Frontal cortex (tissue), 4 donors: Measurements from ENCODE around the gene CBLN4. TPM values are rescaled to one million over a fixed set of nuclear protein-coding genes. Genes with fewer than 3 reads are reported as not detected.

Experiments used
- DNase-seq, 2 donors: peaks; one replicate each; pipeline ENCODE4 v3.0.0; 2012; ENCODE audit warnings: low spot score in 2 of 2
- FAIRE-seq: peaks from 2 replicates; lab custom pipeline; 2012; peaks lifted over from hg19 to GRCh38; lab: Jason Lieb, UNC
- total RNA-seq: library from RNA; depleted of rRNA; stranded (reverse); fragments of >200 nt; gene quantifications from one replicate; pipeline ENCODE4 v1.2.3, GENCODE V29; 2014
- donor health status: control.
- donor health status: control.
- donor health status: control.

The CBLN4 gene
- total RNA-seq, 1 donor from 2014 or later = 7.7 TPM

- FAIRE-seq (no peak), DNase-seq (no peak)
These were observed 52.1 kb downstream of the CBLN4 start for GRCh38 chr20:55953201-55953600.

- DNase-seq (no peak), FAIRE-seq (no peak)
These were observed 57.6 kb downstream of the CBLN4 start for GRCh38 chr20:55947701-55948100.

Other genes with a start within 250 kb of the CBLN4 start
- not detected for gene MC3R, start 243.2 kb upstream of the CBLN4 start, total RNA-seq